Vagina (tissue), 2 donors: ENCODE results near the gene LRRC3. TPM values are rescaled to one million over a fixed set of nuclear protein-coding genes. Genes with fewer than 3 reads are reported as not detected.

Source experiments
- DNase-seq, 2 donors: peaks; one replicate each; pipeline ENCODE4 v3.0.0-alpha.2; 2017; ENCODE audit errors: extremely low spot score in 2 of 2
- H3K27ac ChIP-seq: fragments of 200-600 bp; sonication (generic); one replicate; pipeline ENCODE4 v1.5.1; 2019
- H3K27me3 ChIP-seq: fragments of 200-600 bp; sonication (generic); one replicate; pipeline ENCODE4 v1.5.1; 2019
- H3K36me3 ChIP-seq, 2 donors: fragments of 200-600 bp; sonication (generic); one replicate each; pipeline ENCODE4 v1.5.1; 2017 to 2019
- H3K4me1 ChIP-seq: fragments of 200-600 bp; sonication (generic); one replicate; pipeline ENCODE4 v1.5.1; 2019
- H3K4me3 ChIP-seq, 2 donors: fragments of 200-600 bp; sonication (generic); 1 replicate in 1 of 2; 2 replicates in 1 of 2; pipeline ENCODE4 v1.5.1; 2016 to 2019
- H3K9me3 ChIP-seq: fragments of 200-600 bp; sonication (generic); one replicate; pipeline ENCODE4 v1.5.1; 2019
- POLR2A ChIP-seq, 2 donors: fragments of 450-650 bp; IDR thresholded peaks; one replicate each; pipeline ENCODE4 v1.6.1; 2017; ENCODE audit warnings: antibody characterized with exemption in 2 of 2, mild to moderate bottlenecking in 2 of 2, moderate library complexity in 2 of 2
- POLR2AphosphoS5 ChIP-seq, 2 donors: sonication (generic); formaldehyde crosslinking; IDR thresholded peaks; one replicate each; pipeline ENCODE4 v1.9.0; 2017; ENCODE audit warnings: antibody characterized with exemption in 2 of 2, mild to moderate bottlenecking in 2 of 2, low read depth in 1 of 2; ENCODE audit not compliant: insufficient read depth in 1 of 2
- intact Hi-C: fragments of 100-400 bp; cut with DNase I; formaldehyde crosslinking; loops from one replicate; pipeline ENCODE4 v1.15.1; 2023
- total RNA-seq: library from RNA; depleted of rRNA; stranded (reverse); fragments of >200 nt; gene quantifications from one replicate; pipeline ENCODE4 v1.2.3, GENCODE V29; 2016
- TF ChIP-seq, protein P1 (sequence below), 3 experiments: fragments of 450-650 bp in 2 of 3; fragments of 200-600 bp in 1 of 3; sonication (generic) in 1 of 3; IDR thresholded peaks; one replicate each; pipeline ENCODE4 v1.5.1; 2017 to 2019; ENCODE audit warnings: antibody characterized with exemption in 3 of 3, mild to moderate bottlenecking in 2 of 3, moderate library complexity in 2 of 3

The LRRC3 gene
- total RNA-seq, 1 donor from 2014 or later, result 2.5 TPM

DNA sequence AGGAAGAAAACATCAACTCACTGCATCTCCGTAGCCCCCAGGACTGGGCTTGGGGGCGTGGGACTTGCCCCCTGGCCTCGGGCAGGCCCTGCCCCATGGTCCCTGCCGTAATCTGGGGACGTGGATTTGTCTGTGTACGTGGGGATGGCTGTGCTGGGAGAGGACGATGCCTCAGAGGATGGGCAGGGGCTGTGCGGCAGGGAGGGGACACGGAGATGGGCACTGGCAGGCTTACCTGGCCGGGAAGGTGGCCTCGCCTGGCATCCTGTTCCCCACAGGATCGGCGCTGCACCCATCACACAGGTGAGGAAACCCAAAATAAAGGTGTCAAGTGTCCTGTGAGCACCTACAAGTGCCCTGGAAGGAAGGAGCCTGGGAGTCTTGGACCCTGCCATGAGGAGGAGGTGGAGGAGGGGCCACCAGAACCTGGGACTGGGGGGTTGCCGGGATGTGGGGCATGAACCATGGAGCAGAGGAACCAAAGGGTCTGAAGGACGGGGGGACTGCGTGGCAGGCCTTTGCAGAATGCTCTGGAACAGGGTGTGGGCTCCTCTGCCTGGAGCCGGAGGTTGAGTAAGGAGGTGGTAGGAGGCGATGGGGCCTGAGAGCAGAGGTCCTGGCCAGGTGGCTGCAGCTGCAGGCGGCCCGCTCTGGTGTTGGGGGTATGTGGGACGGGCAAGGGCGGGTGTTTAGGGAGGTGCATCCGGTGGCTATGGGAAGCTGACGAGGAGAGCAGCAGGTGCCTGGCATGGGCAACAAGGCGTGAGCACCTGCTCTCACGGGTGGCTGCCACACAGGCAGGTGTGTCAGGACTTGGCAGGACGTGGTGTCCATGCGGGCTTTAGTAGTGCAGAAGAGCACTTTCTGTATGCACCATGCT, 27.8 kb upstream of the LRRC3 start:
- no peaks in the 10 kb centered on the region for H3K4me1 ChIP-seq
- DNase-seq, result no peak
- H3K27me3 ChIP-seq, result no peaks in the 10 kb centered on the region
- no peaks in the 10 kb centered on the region for H3K36me3 ChIP-seq
- H3K27ac ChIP-seq, result no peak overlapping the region
- H3K4me3 ChIP-seq, result no peak overlapping the region
- H3K9me3 ChIP-seq, result peaks cover 5% of the 10 kb centered on the region
- no peak for TF ChIP-seq POLR2AphosphoS5 (IDR thresholded peaks at IDR 0.05; ENCODE audit: insufficient read depth in 1 of 2, low read depth in 1 of 2)
- TF ChIP-seq POLR2A (IDR thresholded peaks at IDR 0.05), result no peak
- TF ChIP-seq, protein P1, sequence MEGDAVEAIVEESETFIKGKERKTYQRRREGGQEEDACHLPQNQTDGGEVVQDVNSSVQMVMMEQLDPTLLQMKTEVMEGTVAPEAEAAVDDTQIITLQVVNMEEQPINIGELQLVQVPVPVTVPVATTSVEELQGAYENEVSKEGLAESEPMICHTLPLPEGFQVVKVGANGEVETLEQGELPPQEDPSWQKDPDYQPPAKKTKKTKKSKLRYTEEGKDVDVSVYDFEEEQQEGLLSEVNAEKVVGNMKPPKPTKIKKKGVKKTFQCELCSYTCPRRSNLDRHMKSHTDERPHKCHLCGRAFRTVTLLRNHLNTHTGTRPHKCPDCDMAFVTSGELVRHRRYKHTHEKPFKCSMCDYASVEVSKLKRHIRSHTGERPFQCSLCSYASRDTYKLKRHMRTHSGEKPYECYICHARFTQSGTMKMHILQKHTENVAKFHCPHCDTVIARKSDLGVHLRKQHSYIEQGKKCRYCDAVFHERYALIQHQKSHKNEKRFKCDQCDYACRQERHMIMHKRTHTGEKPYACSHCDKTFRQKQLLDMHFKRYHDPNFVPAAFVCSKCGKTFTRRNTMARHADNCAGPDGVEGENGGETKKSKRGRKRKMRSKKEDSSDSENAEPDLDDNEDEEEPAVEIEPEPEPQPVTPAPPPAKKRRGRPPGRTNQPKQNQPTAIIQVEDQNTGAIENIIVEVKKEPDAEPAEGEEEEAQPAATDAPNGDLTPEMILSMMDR (IDR thresholded peaks at IDR 0.05), result no peak
- intact Hi-C loops, result no loop called here

DNA sequence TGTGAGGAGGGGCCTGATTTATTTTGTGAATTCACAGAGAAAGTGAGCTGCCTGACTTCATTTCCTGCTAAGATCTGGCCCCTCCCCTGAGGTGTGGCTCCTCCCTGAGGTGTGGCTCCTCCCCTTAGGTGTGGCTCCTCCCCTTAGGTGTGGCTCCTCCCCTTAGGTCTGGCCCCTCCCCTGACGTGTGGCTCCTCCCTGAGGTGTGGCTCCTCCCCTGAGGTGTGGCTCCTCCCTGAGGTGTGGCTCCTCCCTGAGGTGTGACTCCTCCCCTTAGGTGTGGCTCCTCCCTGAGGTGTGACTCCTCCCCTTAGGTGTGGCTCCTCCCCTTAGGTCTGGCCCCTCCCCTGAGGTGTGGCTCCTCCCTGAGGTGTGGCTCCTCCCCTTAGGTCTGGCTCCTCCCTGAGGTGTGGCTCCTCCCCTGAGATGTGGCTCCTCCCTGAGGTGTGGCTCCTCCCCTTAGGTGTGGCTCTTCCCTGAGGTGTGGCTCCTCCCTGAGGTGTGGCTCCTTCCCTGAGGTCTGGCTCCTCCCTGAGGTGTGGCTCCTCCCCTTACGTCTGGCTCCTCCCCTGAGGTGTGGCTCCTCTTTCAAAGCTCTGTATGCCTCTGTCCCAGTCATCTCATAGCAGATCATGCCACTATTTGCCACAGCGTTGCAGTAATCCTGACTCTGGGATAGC, 26.9 kb upstream of the LRRC3 start:
- no peak for DNase-seq
- no peak for TF ChIP-seq POLR2AphosphoS5 (IDR thresholded peaks at IDR 0.05; ENCODE audit: insufficient read depth in 1 of 2, low read depth in 1 of 2)
- TF ChIP-seq POLR2A (IDR thresholded peaks at IDR 0.05), result no peak
- TF ChIP-seq, protein P1 (IDR thresholded peaks at IDR 0.05), result no peak
- Histone ChIP-seq H3K4me3 (no peak overlapping the region), H3K27ac (no peak overlapping the region), H3K9me3 (peaks cover 5% of the 10 kb centered on the region), H3K27me3 (no peaks in the 10 kb centered on the region), H3K4me1 (no peaks in the 10 kb centered on the region), H3K36me3 (no peaks in the 10 kb centered on the region)
- intact Hi-C loops, result no loop called here

DNA sequence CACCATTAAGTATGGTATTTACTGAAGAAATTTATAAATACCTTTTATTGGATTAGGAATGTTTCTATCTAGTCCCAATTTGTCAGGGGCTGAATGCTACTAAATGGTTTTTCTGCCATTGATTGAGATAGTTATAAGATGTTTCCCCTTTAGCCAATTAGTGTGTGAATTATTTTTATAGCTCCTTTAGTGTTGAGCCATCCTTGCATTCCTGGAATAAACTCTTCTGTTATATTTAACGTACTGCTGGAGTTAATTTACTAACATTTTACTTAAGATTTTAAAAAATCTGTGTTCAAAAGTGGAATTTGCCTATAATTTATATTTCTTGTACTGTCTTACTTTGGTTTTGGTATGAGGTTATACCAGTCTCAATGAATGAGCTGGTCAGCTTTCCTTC, 25.4 kb upstream of the LRRC3 start:
- Histone ChIP-seq H3K9me3 (peaks cover 5% of the 10 kb centered on the region), H3K4me3 (no peak overlapping the region)
- intact Hi-C loops, result no loop called here

DNA sequence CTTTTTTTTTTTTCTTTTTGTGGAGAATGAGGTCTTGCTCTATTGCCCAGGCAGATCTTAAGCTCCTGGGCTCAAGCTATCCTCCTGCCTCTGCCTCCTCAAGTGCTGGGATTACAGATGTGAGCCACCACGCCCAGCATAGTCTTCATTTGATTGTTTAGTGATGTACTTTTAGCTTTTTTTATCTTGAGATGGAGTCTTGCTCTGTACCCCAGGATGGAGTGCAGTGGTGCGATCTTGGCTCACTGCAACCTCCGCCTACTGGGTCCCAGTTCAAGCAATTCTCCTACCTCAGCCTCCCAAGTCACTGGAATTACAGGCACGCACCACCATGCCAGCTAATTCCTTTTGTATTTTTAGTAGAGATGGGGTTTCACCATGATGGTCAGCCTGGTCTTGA, 24.0 kb upstream of the LRRC3 start:
- no peak for DNase-seq
- intact Hi-C loops, result no loop called here
- no peak for TF ChIP-seq POLR2A (IDR thresholded peaks at IDR 0.05)
- TF ChIP-seq, protein P1 (IDR thresholded peaks at IDR 0.05), result no peak
- no peak for TF ChIP-seq POLR2AphosphoS5 (IDR thresholded peaks at IDR 0.05; ENCODE audit: insufficient read depth in 1 of 2, low read depth in 1 of 2)
- no peak overlapping the region for H3K27ac ChIP-seq
- peaks cover 5% of the 10 kb centered on the region for H3K9me3 ChIP-seq
- no peaks in the 10 kb centered on the region for H3K4me1 ChIP-seq
- H3K4me3 ChIP-seq, result no peak overlapping the region
- no peaks in the 10 kb centered on the region for H3K27me3 ChIP-seq
- H3K36me3 ChIP-seq, result no peaks in the 10 kb centered on the region

More for the DNA sequence above, 25.4 kb upstream of the LRRC3 start:
- no peak overlapping the region for H3K27ac ChIP-seq
- no peak for DNase-seq
- TF ChIP-seq POLR2A (IDR thresholded peaks at IDR 0.05) (no peak), POLR2AphosphoS5 (IDR thresholded peaks at IDR 0.05; ENCODE audit: insufficient read depth in 1 of 2, low read depth in 1 of 2) (no peak)
- TF ChIP-seq, protein P1 (IDR thresholded peaks at IDR 0.05), result no peak
- no peaks in the 10 kb centered on the region for H3K4me1 ChIP-seq
- H3K36me3 ChIP-seq, result no peaks in the 10 kb centered on the region
- no peaks in the 10 kb centered on the region for H3K27me3 ChIP-seq
